Gastroesophageal sphincter (tissue), 3 donors: ENCODE data around the gene TMEM134.

ENCODE experiments used
- CTCF ChIP-seq, 4 experiments: fragments of 200-600 bp in 2 of 4; fragments of 450-650 bp in 2 of 4; sonication (generic) in 1 of 4; IDR thresholded peaks; one replicate each; pipeline ENCODE4 v1.5.1; 2017 to 2019; ENCODE audit warnings: antibody characterized with exemption in 4 of 4, mild to moderate bottlenecking in 2 of 4, moderate library complexity in 2 of 4
- EP300 ChIP-seq: sonication (generic); formaldehyde crosslinking; IDR thresholded peaks from one replicate; pipeline ENCODE4 v1.6.1; 2017; ENCODE audit warnings: antibody characterized with exemption, mild to moderate bottlenecking
- POLR2A ChIP-seq, 2 donors: fragments of 450-650 bp; IDR thresholded peaks; one replicate each; pipeline ENCODE4 v1.6.1; 2017; ENCODE audit warnings: antibody characterized with exemption in 2 of 2, mild to moderate bottlenecking in 2 of 2, moderate library complexity in 1 of 2
- POLR2AphosphoS5 ChIP-seq: sonication (generic); formaldehyde crosslinking; IDR thresholded peaks from one replicate; pipeline ENCODE4 v1.6.1; 2017; ENCODE audit warnings: antibody characterized with exemption

GRCh38 chr11:67500484-67500821, 31.4 kb upstream of the TMEM134 start:
- TF ChIP-seq POLR2AphosphoS5 = no peak
- no peak for TF ChIP-seq CTCF (IDR thresholded peaks at IDR 0.05)
- no peak for TF ChIP-seq EP300
- TF ChIP-seq POLR2A (IDR thresholded peaks at IDR 0.05) = no peak
